GM19351 (cell line): ENCODE measurements around the gene KCNH8.
A peak's percentile ranks its signal among the peaks of the same experiment; 100 is the strongest.

Source experiments
- ATAC-seq: cut with Tn5 transposase; IDR thresholded peaks from one replicate; pipeline ENCODE4 v1.9.1; 2021; ENCODE audit warnings: mild to moderate bottlenecking, moderate library complexity; ENCODE audit not compliant: unreplicated experiment

The KCNH8 gene

GRCh38 chr3:19248143-19248542 is 99.8 kb downstream of the KCNH8 start:
- peak; percentile 84 for ATAC-seq

GRCh38 chr3:19248767-19249166 is 100.5 kb downstream of the KCNH8 start:
- ATAC-seq, result peak; percentile 14

- ATAC-seq, result no peak
Observed at GRCh38 chr3:19250959-19251610, 102.8 kb downstream of the KCNH8 start.

- no peak for ATAC-seq
Observed at GRCh38 chr3:19254189-19254588, 105.9 kb downstream of the KCNH8 start.

GRCh38 chr3:19254784-19255338 is 106.6 kb downstream of the KCNH8 start:
- ATAC-seq, result no peak

GRCh38 chr3:19256313-19256712 is 108.0 kb downstream of the KCNH8 start:
- ATAC-seq, result no peak

- no peak for ATAC-seq
Observed at GRCh38 chr3:19263606-19264005, 115.3 kb downstream of the KCNH8 start.

GRCh38 chr3:19264424-19264823 is 116.1 kb downstream of the KCNH8 start:
- no peak for ATAC-seq

- ATAC-seq, result no peak
Observed at GRCh38 chr3:19267040-19267439, 118.7 kb downstream of the KCNH8 start.

- no peak for ATAC-seq
Observed at GRCh38 chr3:19270481-19270880, 122.2 kb downstream of the KCNH8 start.

GRCh38 chr3:19272296-19272695 is 124.0 kb downstream of the KCNH8 start:
- peak; percentile 48 for ATAC-seq

GRCh38 chr3:19273091-19273490 is 124.8 kb downstream of the KCNH8 start:
- no peak for ATAC-seq

- ATAC-seq, result no peak
Observed at GRCh38 chr3:19274576-19274975, 126.3 kb downstream of the KCNH8 start.

- no peak for ATAC-seq
Observed at GRCh38 chr3:19284974-19285373, 136.7 kb downstream of the KCNH8 start.

- no peak for ATAC-seq
Observed at GRCh38 chr3:19293295-19293694, 145.0 kb downstream of the KCNH8 start.

GRCh38 chr3:19295208-19295607 is 146.9 kb downstream of the KCNH8 start:
- ATAC-seq, result no peak

GRCh38 chr3:19331931-19332330 is 183.6 kb downstream of the KCNH8 start:
- peak; percentile 57 for ATAC-seq

- ATAC-seq, result no peak
Observed at GRCh38 chr3:19334120-19334519, 185.8 kb downstream of the KCNH8 start.

GRCh38 chr3:19338769-19339168 is 190.5 kb downstream of the KCNH8 start:
- no peak for ATAC-seq

GRCh38 chr3:19342389-19342788 is 194.1 kb downstream of the KCNH8 start:
- ATAC-seq, result peak; percentile 36

- no peak for ATAC-seq
Observed at GRCh38 chr3:19346759-19347158, 198.4 kb downstream of the KCNH8 start.

- ATAC-seq, result peak; percentile 38
Observed at GRCh38 chr3:19347671-19348070, 199.4 kb downstream of the KCNH8 start.

- no peak for ATAC-seq
Observed at GRCh38 chr3:19348500-19348899, 200.2 kb downstream of the KCNH8 start.
